ENCODE data around the gene CD300H.
"Not testable (repeated sequence)": the region's sequence is repeated elsewhere in the genome, so short reads cannot be mapped to it uniquely, and the experiment has no call there.

Gene CD300H

GRCh38 chr17:74531231-74531761, 36.0 kb downstream of the CD300H start, which contains the start of gene CD300LB:
TSS of gene CD300LB (minus strand) at chr17:74531475. CDS start at chr17:74531350, 125 bp downstream.
- no peak within 1 kb of the TSS for H3K4me3 ChIP-seq (ENCODE audit: low read depth, low read length)
- DNase-seq (ENCODE audit: low read depth): no peak

- no peak for DNase-seq (ENCODE audit: low read depth)
- no peak overlapping the region for H3K4me3 ChIP-seq (ENCODE audit: low read depth, low read length)
These were observed 36.5 kb downstream of the CD300H start for GRCh38 chr17:74530831-74531150.

- H3K4me3 ChIP-seq (ENCODE audit: low read depth, low read length): no peak overlapping the region
- DNase-seq (ENCODE audit: low read depth): no peak
These were observed 38.1 kb downstream of the CD300H start for GRCh38 chr17:74529243-74529642.

- no peak for DNase-seq (ENCODE audit: low read depth)
- no peak overlapping the region for H3K4me3 ChIP-seq (ENCODE audit: low read depth, low read length)
These were observed 38.7 kb downstream of the CD300H start for GRCh38 chr17:74528491-74529199.

- H3K4me3 ChIP-seq (ENCODE audit: low read depth, low read length): no peak overlapping the region
- no peak for DNase-seq (ENCODE audit: low read depth)
These were observed 39.6 kb downstream of the CD300H start for GRCh38 chr17:74527756-74528155.

- DNase-seq (ENCODE audit: low read depth): no peak
- H3K4me3 ChIP-seq (ENCODE audit: low read depth, low read length): no peak overlapping the region
These were observed 40.2 kb downstream of the CD300H start for GRCh38 chr17:74527081-74527480.

GRCh38 chr17:74526681-74527080, 40.6 kb downstream of the CD300H start:
- DNase-seq (ENCODE audit: low read depth): no peak
- H3K4me3 ChIP-seq (ENCODE audit: low read depth, low read length): no peak overlapping the region

GRCh38 chr17:74525781-74526288, 41.5 kb downstream of the CD300H start:
- no peak overlapping the region for H3K4me3 ChIP-seq (ENCODE audit: low read depth, low read length)
- no peak for DNase-seq (ENCODE audit: low read depth)

GRCh38 chr17:74525465-74525725, 41.9 kb downstream of the CD300H start:
- DNase-seq (ENCODE audit: low read depth): no peak
- H3K4me3 ChIP-seq (ENCODE audit: low read depth, low read length): no peak overlapping the region

- DNase-seq (ENCODE audit: low read depth): no peak
- no peak overlapping the region for H3K4me3 ChIP-seq (ENCODE audit: low read depth, low read length)
These were observed 42.5 kb downstream of the CD300H start for GRCh38 chr17:74524653-74525464.

GRCh38 chr17:74523308-74523707, 44.0 kb downstream of the CD300H start:
- H3K4me3 ChIP-seq (ENCODE audit: low read depth, low read length): no peak overlapping the region
- DNase-seq (ENCODE audit: low read depth): no peak

- DNase-seq (ENCODE audit: low read depth): no peak
- H3K4me3 ChIP-seq (ENCODE audit: low read depth, low read length): no peak overlapping the region
These were observed 44.8 kb downstream of the CD300H start for GRCh38 chr17:74522381-74523105.

GRCh38 chr17:74521701-74522201, 45.6 kb downstream of the CD300H start:
- DNase-seq (ENCODE audit: low read depth): no peak
- no peak overlapping the region for H3K4me3 ChIP-seq (ENCODE audit: low read depth, low read length)

- no peak for DNase-seq (ENCODE audit: low read depth)
- no peak overlapping the region for H3K4me3 ChIP-seq (ENCODE audit: low read depth, low read length)
These were observed 46.4 kb downstream of the CD300H start for GRCh38 chr17:74520790-74521480.

GRCh38 chr17:74520016-74520434, 47.3 kb downstream of the CD300H start:
- DNase-seq (ENCODE audit: low read depth): no peak
- H3K4me3 ChIP-seq (ENCODE audit: low read depth, low read length): no peak overlapping the region

GRCh38 chr17:74518413-74518981, 48.8 kb downstream of the CD300H start:
- not testable (repeated sequence) for H3K4me3 ChIP-seq (ENCODE audit: low read depth, low read length); DNase-seq (ENCODE audit: low read depth)

GRCh38 chr17:74516561-74517328, 50.6 kb downstream of the CD300H start:
- H3K4me3 ChIP-seq (ENCODE audit: low read depth, low read length): no peak overlapping the region
- no peak for DNase-seq (ENCODE audit: low read depth)

GRCh38 chr17:74515941-74516340, 51.4 kb downstream of the CD300H start:
- H3K4me3 ChIP-seq (ENCODE audit: low read depth, low read length): no peak overlapping the region
- no peak for DNase-seq (ENCODE audit: low read depth)
